Astrocyte (in vitro differentiated cells and primary cell): ENCODE measurements around the gene STK11IP.

Experiments
- CTCF ChIP-seq: IDR thresholded peaks from 2 replicates; pipeline ENCODE4 v1.5.1; 2011; ENCODE audit warnings: low read depth, mild to moderate bottlenecking, inconsistent platforms, low read length, moderate library complexity; ENCODE audit not compliant: insufficient read depth
- EZH2 ChIP-seq: IDR thresholded peaks from 2 replicates; pipeline ENCODE4 v1.6.1; 2012; ENCODE audit warnings: mild to moderate bottlenecking, low read length, inconsistent platforms; ENCODE audit not compliant: insufficient read depth

GRCh38 chr2:219650426-219651248 is 53.0 kb downstream of the STK11IP start:
- TF ChIP-seq CTCF (no peak), EZH2 (no peak)
